Activated CD4-positive, alpha-beta memory T cell treated with anti-CD3 and anti-CD28 coated beads for 36 hours (primary cell): ENCODE measurements around the gene MSH6. TPM values are rescaled to one million over a fixed set of nuclear protein-coding genes. Genes with fewer than 3 reads are reported as not detected.

Source experiments
- CTCF ChIA-PET: fragments of 350-600 bp; sonication (Branson Sonifier 250); formaldehyde crosslinking; loops from one replicate; lab custom pipeline; 2021; ENCODE audit warnings: antibody characterized with exemption, inconsistent platforms; lab: Charles Lee
- POLR2A ChIA-PET: fragments of 350-600 bp; sonication (Branson Sonifier 250); formaldehyde crosslinking; loops from one replicate; lab custom pipeline; 2021; ENCODE audit warnings: antibody characterized with exemption; lab: Charles Lee
- DNase-seq: peaks from one replicate; pipeline ENCODE4 v3.0.0-alpha.2; 2020
- H3K27ac Mint-ChIP-seq: one replicate; pipeline ENCODE4 v1.8.0; 2021; ENCODE audit warnings: mixed read lengths
- H3K27me3 Mint-ChIP-seq: one replicate; pipeline ENCODE4 v1.8.0; 2021; ENCODE audit warnings: mixed read lengths
- H3K36me3 Mint-ChIP-seq: one replicate; pipeline ENCODE4 v1.8.0; 2021; ENCODE audit warnings: mixed read lengths
- H3K4me1 Mint-ChIP-seq: one replicate; pipeline ENCODE4 v1.8.0; 2021; ENCODE audit warnings: low read depth, mixed read lengths
- H3K4me3 Mint-ChIP-seq: one replicate; pipeline ENCODE4 v1.8.0; 2021; ENCODE audit warnings: mild to moderate bottlenecking, mixed read lengths
- H3K9me3 Mint-ChIP-seq: one replicate; pipeline ENCODE4 v1.8.0; 2021; ENCODE audit warnings: mixed read lengths
- intact Hi-C: fragments of 100-400 bp; cut with micrococcal nuclease; formaldehyde crosslinking; loops from one replicate; pipeline ENCODE4 v1.15.1; 2023
- total RNA-seq, 2 experiments: library from RNA; stranded (reverse); gene quantifications; one replicate each; pipeline ENCODE4 v1.2.3, GENCODE V29; 2021

The MSH6 gene
- total RNA-seq, 2 experiments from 2014 or later = 131 to 140 TPM

GRCh38 chr2:47767880-47768609, 14.9 kb upstream of the MSH6 start:
- no peaks in the 10 kb centered on the region for H3K27me3 Mint-ChIP-seq
- H3K9me3 Mint-ChIP-seq = no peaks in the 10 kb centered on the region
- CTCF ChIA-PET = interaction anchor here (0.6 to 3.5 kb wide), 61 partner anchors 10 to 475 kb away, joined by 3 to 44 read pairs (median 4); partner anchors contain the start of genes MSH2 and MSH6
- H3K4me3 Mint-ChIP-seq = no peak overlapping the region
- POLR2A ChIA-PET = interaction anchor here (0.6 to 1.0 kb wide), 2 partner anchors 247 to 435 kb away, joined by 3 read pairs; no protein-coding TSS in a partner anchor
- no peak overlapping the region for H3K27ac Mint-ChIP-seq
- peaks cover 2% of the 10 kb centered on the region for H3K4me1 Mint-ChIP-seq
- DNase-seq = peak; percentile 80
- intact Hi-C loops = loop anchor here (1.0 to 5.0 kb wide), 4 partner anchors 51 to 433 kb away; no protein-coding TSS in a partner anchor
- H3K36me3 Mint-ChIP-seq = no peaks in the 10 kb centered on the region

- H3K36me3 Mint-ChIP-seq = no peaks in the 10 kb centered on the region
- H3K9me3 Mint-ChIP-seq = no peaks in the 10 kb centered on the region
- intact Hi-C loops = loop anchor here (2.0 to 5.0 kb wide), 3 partner anchors 52 to 435 kb away; no protein-coding TSS in a partner anchor
- H3K4me3 Mint-ChIP-seq = no peak overlapping the region
- H3K4me1 Mint-ChIP-seq = peaks cover 2% of the 10 kb centered on the region
- no peak for DNase-seq
- H3K27ac Mint-ChIP-seq = no peak overlapping the region
- H3K27me3 Mint-ChIP-seq = no peaks in the 10 kb centered on the region
- CTCF ChIA-PET = interaction anchor here (0.6 to 3.5 kb wide), 4 partner anchors 15 to 433 kb away, joined by 3 to 44 read pairs (median 12); no protein-coding TSS in a partner anchor
- POLR2A ChIA-PET = no interaction called here
Measured at GRCh38 chr2:47769318-47769717, 13.6 kb upstream of the MSH6 start.

GRCh38 chr2:47771211-47771610, 11.7 kb upstream of the MSH6 start:
- DNase-seq = no peak
- Mint-ChIP-seq H3K27ac (no peak overlapping the region), H3K9me3 (no peaks in the 10 kb centered on the region), H3K36me3 (no peaks in the 10 kb centered on the region), H3K27me3 (no peaks in the 10 kb centered on the region), H3K4me3 (no peak overlapping the region), H3K4me1 (peaks cover 2% of the 10 kb centered on the region)
- CTCF ChIA-PET = interaction anchor here (0.8 to 1.3 kb wide), 3 partner anchors 9 to 436 kb away, joined by 3 to 4 read pairs (median 3); no protein-coding TSS in a partner anchor
- POLR2A ChIA-PET = interaction anchor here (1.2 kb wide), 1 partner anchor 12 kb away, joined by 4 read pairs; the partner anchor contains the start of gene MSH6
- intact Hi-C loops = no loop called here

- Mint-ChIP-seq H3K9me3 (no peaks in the 10 kb centered on the region), H3K4me3 (no peak overlapping the region), H3K27ac (no peak overlapping the region), H3K36me3 (no peaks in the 10 kb centered on the region), H3K4me1 (peaks cover 2% of the 10 kb centered on the region), H3K27me3 (no peaks in the 10 kb centered on the region)
- intact Hi-C loops = no loop called here
- DNase-seq = no peak
- ChIA-PET POLR2A (no interaction called here), CTCF (no interaction called here)
Measured at GRCh38 chr2:47772343-47772742, 10.6 kb upstream of the MSH6 start.

GRCh38 chr2:47774567-47774966, 8.4 kb upstream of the MSH6 start:
- Mint-ChIP-seq H3K27ac (no peak overlapping the region), H3K4me1 (no peaks in the 10 kb centered on the region), H3K27me3 (no peaks in the 10 kb centered on the region), H3K9me3 (no peaks in the 10 kb centered on the region), H3K4me3 (no peak overlapping the region), H3K36me3 (no peaks in the 10 kb centered on the region)
- ChIA-PET POLR2A (no interaction called here), CTCF (no interaction called here)
- DNase-seq = no peak
- intact Hi-C loops = no loop called here

- Mint-ChIP-seq H3K27ac (no peak overlapping the region), H3K4me3 (no peak overlapping the region), H3K27me3 (no peaks in the 10 kb centered on the region), H3K9me3 (no peaks in the 10 kb centered on the region), H3K36me3 (no peaks in the 10 kb centered on the region), H3K4me1 (no peaks in the 10 kb centered on the region)
- CTCF ChIA-PET = interaction anchor here (0.8 kb wide), 1 partner anchor 10 kb away, joined by 4 read pairs; no protein-coding TSS in a partner anchor
- POLR2A ChIA-PET = interaction anchor here (0.6 kb wide), 1 partner anchor 833 kb away, joined by 3 read pairs; no protein-coding TSS in a partner anchor
- intact Hi-C loops = no loop called here
- DNase-seq = no peak
Measured at GRCh38 chr2:47777277-47777937, 5.5 kb upstream of the MSH6 start.

GRCh38 chr2:47778698-47779425, 4.1 kb upstream of the MSH6 start:
- Mint-ChIP-seq H3K27ac (no peak overlapping the region), H3K4me1 (peaks cover 1% of the 10 kb centered on the region), H3K9me3 (no peaks in the 10 kb centered on the region), H3K36me3 (peaks cover 2% of the 10 kb centered on the region), H3K27me3 (no peaks in the 10 kb centered on the region), H3K4me3 (no peak overlapping the region)
- ChIA-PET POLR2A (no interaction called here), CTCF (no interaction called here)
- DNase-seq = no peak
- intact Hi-C loops = no loop called here

GRCh38 chr2:47779426-47779790, 3.5 kb upstream of the MSH6 start:
- ChIA-PET POLR2A (no interaction called here), CTCF (no interaction called here)
- Mint-ChIP-seq H3K27ac (no peak overlapping the region), H3K9me3 (no peaks in the 10 kb centered on the region), H3K4me1 (peaks cover 5% of the 10 kb centered on the region), H3K4me3 (no peak overlapping the region), H3K36me3 (peaks cover 2% of the 10 kb centered on the region), H3K27me3 (no peaks in the 10 kb centered on the region)
- no peak for DNase-seq
- intact Hi-C loops = no loop called here

GRCh38 chr2:47782381-47782670, 619 bp upstream of the MSH6 start:
- Mint-ChIP-seq H3K4me3 (peak overlapping the region; percentile 67), H3K27me3 (no peaks in the 10 kb centered on the region), H3K36me3 (peaks cover 15% of the 10 kb centered on the region), H3K9me3 (no peaks in the 10 kb centered on the region), H3K27ac (peak overlapping the region; percentile 62), H3K4me1 (peaks cover 17% of the 10 kb centered on the region)
- ChIA-PET CTCF (interaction anchor here (0.9 to 2.6 kb wide), 6 partner anchors 11 to 840 kb away, joined by 3 to 10 read pairs (median 3); no protein-coding TSS in a partner anchor), POLR2A (interaction anchor here (0.9 to 2.3 kb wide), 4 partner anchors 19 to 380 kb away, joined by 4 to 14 read pairs (median 7); partner anchors contain the start of gene MSH2)
- no peak for DNase-seq
- intact Hi-C loops = loop anchor here (2.0 kb wide), 1 partner anchor 324 kb away; no protein-coding TSS in a partner anchor

GRCh38 chr2:47783486-47784351, 774 bp downstream of the MSH6 start:
- Mint-ChIP-seq H3K27ac (peak overlapping the region; percentile 89), H3K4me3 (peak overlapping the region; percentile 89), H3K36me3 (peaks cover 15% of the 10 kb centered on the region), H3K27me3 (no peaks in the 10 kb centered on the region), H3K4me1 (peaks cover 22% of the 10 kb centered on the region), H3K9me3 (no peaks in the 10 kb centered on the region)
- CTCF ChIA-PET = interaction anchor here (0.8 to 2.2 kb wide), 5 partner anchors 13 to 263 kb away, joined by 3 to 6 read pairs (median 4); no protein-coding TSS in a partner anchor
- peak; percentile 77 for DNase-seq
- POLR2A ChIA-PET = interaction anchor here (0.5 to 2.3 kb wide), 9 partner anchors 13 to 380 kb away, joined by 3 to 14 read pairs (median 4); partner anchors contain the start of gene FBXO11
- intact Hi-C loops = loop anchor here (1.0 to 2.0 kb wide), 4 partner anchors 31 to 380 kb away; partner anchors contain the start of genes FBXO11 and MSH2
